ENCODE results near the gene CLMN.

GRCh38 chr14:95268350-95268749 lies 51.4 kb downstream of the CLMN start:
- no peak for TF ChIP-seq POLR2AphosphoS5 (IDR thresholded peaks at IDR 0.05; ENCODE audit: low read depth, low read length)
- 0 out of 2 replicates have a peak, but pooled peaks have one; percentile 4 for TF ChIP-seq SPI1 (IDR thresholded peaks at IDR 0.05; ENCODE audit: low read depth, low read length)
- no peak for TF ChIP-seq POLR2A (IDR thresholded peaks at IDR 0.05; ENCODE audit: low read depth, low read length)
- no peak for TF ChIP-seq TAF1 (IDR thresholded peaks at IDR 0.05; ENCODE audit: low read depth, low read length)
- no peak for TF ChIP-seq PAX5 (IDR thresholded peaks at IDR 0.05; ENCODE audit: insufficient read depth, low read length, severe bottlenecking)

Measured in GM12891 (cell line).